Activated CD4-positive, alpha-beta memory T cell treated with anti-CD3 and anti-CD28 coated beads, Interleukin-2, amount 10 ng/mL, durations not matched to agents 7 days and 5 days (primary cell): ENCODE results near the gene CDH4. TPM values are rescaled to one million over a fixed set of nuclear protein-coding genes. Genes with fewer than 3 reads are reported as not detected.

ENCODE experiments used
- CTCF ChIA-PET: fragments of 350-600 bp; sonication (Branson Sonifier 250); formaldehyde crosslinking; loops from one replicate; lab custom pipeline; 2021; ENCODE audit warnings: antibody characterized with exemption, inconsistent platforms; lab: Charles Lee
- POLR2A ChIA-PET: fragments of 350-600 bp; sonication (Branson Sonifier 250); formaldehyde crosslinking; loops from one replicate; lab custom pipeline; 2021; ENCODE audit warnings: antibody characterized with exemption; lab: Charles Lee
- DNase-seq: peaks from one replicate; pipeline ENCODE4 v3.0.0-alpha.2; 2020
- H3K27ac Mint-ChIP-seq: one replicate; pipeline ENCODE4 v1.8.0; 2021; ENCODE audit warnings: mild to moderate bottlenecking, mixed read lengths
- H3K27me3 Mint-ChIP-seq: one replicate; pipeline ENCODE4 v1.8.0; 2021; ENCODE audit warnings: mixed read lengths
- H3K36me3 Mint-ChIP-seq: one replicate; pipeline ENCODE4 v1.8.0; 2021; ENCODE audit warnings: low read depth, mixed read lengths
- H3K4me1 Mint-ChIP-seq: one replicate; pipeline ENCODE4 v1.8.0; 2021; ENCODE audit warnings: mixed read lengths
- H3K4me3 Mint-ChIP-seq: one replicate; pipeline ENCODE4 v1.8.0; 2021; ENCODE audit warnings: mild to moderate bottlenecking, mixed read lengths
- H3K9me3 Mint-ChIP-seq: one replicate; pipeline ENCODE4 v1.8.0; 2021; ENCODE audit warnings: mixed read lengths
- total RNA-seq, 2 experiments: library from RNA; stranded (reverse); gene quantifications; one replicate each; pipeline ENCODE4 v1.2.3, GENCODE V29; 2021

The CDH4 gene
- total RNA-seq, 2 experiments from 2014 or later: 0.15 to 0.20 TPM

DNA sequence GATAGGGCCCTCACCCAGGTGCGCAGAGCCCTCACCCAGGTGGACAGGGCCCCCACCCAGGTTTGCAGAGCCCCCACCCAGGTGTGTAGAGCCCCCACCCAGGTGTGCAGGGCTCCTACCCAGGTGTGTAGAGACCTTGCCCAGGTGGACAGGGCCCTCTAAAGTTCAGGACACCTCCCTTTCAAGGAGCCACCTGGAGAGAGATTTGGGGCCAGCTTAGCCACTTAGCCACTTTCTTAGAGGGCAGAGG, 533.4 kb downstream of the CDH4 start:
- Mint-ChIP-seq H3K27me3 (no peaks in the 10 kb centered on the region), H3K4me1 (no peaks in the 10 kb centered on the region), H3K36me3 (no peaks in the 10 kb centered on the region), H3K9me3 (no peaks in the 10 kb centered on the region), H3K4me3 (no peak overlapping the region), H3K27ac (no peak overlapping the region)
- DNase-seq: no peak
- ChIA-PET POLR2A (no interaction called here), CTCF (no interaction called here)

DNA sequence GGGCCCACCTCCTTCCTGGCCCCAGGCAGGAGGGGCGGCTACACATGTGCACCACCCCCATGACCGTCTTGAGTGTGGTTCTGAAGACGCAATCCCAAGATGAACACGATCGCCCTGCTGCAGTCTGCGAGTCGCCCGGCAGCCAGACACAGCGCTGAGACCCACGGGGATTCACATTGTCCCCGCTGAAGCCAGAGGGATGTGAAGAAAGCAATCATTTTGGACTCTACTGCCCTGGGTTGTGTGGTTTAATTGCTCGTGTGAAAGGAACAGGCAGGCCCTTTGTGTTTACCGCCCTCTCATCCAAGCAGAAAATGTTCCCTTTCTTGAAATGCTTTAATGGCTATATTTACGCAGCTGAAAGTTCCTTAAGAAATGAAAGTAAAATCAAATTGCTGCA, 534.2 kb downstream of the CDH4 start:
- no peaks in the 10 kb centered on the region for H3K4me1 Mint-ChIP-seq
- ChIA-PET POLR2A (no interaction called here), CTCF (no interaction called here)
- no peaks in the 10 kb centered on the region for H3K27me3 Mint-ChIP-seq
- H3K27ac Mint-ChIP-seq: no peak overlapping the region
- H3K9me3 Mint-ChIP-seq: no peaks in the 10 kb centered on the region
- no peaks in the 10 kb centered on the region for H3K36me3 Mint-ChIP-seq
- DNase-seq: no peak
- H3K4me3 Mint-ChIP-seq: no peak overlapping the region

DNA sequence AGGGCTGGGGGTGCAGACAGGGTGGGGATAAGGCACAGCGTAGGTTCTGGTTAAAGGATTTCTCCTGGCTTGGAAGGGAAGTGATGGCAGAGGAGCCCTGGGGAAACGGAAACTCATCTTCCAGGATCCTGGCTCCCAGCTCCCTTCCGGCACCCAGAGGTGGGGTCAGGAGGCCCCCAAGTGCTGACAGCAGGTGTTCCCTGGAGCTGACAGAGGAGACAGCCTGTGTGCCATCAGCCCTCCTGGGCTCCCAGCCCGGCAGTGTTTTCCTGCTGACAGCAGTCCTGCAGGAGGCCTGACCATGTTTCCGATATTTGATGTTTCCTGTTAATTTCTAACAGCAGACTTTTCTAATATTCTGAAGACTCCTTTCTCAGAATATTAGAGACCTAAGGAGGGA, 536.3 kb downstream of the CDH4 start:
- Mint-ChIP-seq H3K4me3 (no peak overlapping the region), H3K27me3 (no peaks in the 10 kb centered on the region), H3K4me1 (no peaks in the 10 kb centered on the region), H3K36me3 (no peaks in the 10 kb centered on the region), H3K9me3 (peaks cover 4% of the 10 kb centered on the region), H3K27ac (no peak overlapping the region)
- no peak for DNase-seq
- POLR2A ChIA-PET: no interaction called here
- CTCF ChIA-PET: no interaction called here

DNA sequence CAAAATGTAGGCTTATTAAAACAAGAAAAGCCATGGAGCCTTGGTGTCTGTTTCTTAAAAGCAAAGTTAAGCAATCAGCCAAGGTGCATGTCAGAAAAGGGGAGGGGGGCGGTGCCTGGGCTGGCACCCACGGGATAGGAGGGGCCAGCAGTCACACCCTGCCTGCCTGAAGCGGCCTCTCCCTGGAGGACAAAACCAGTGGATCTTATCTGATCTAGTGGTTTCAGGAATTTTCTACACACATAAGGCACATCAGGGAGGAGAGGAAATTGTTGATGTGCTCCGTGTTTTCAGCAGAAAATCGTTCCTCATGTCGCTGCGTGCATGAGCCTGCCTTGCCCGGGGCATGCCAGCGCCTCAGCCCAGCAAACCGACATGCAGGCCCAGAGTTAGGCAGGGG, 537.3 kb downstream of the CDH4 start:
- no peaks in the 10 kb centered on the region for H3K36me3 Mint-ChIP-seq
- H3K27ac Mint-ChIP-seq: no peak overlapping the region
- DNase-seq: no peak
- H3K4me1 Mint-ChIP-seq: no peaks in the 10 kb centered on the region
- CTCF ChIA-PET: no interaction called here
- POLR2A ChIA-PET: interaction anchor here (0.8 kb wide), 1 partner anchor 9 kb away, joined by 3 read pairs; no protein-coding TSS in a partner anchor
- no peak overlapping the region for H3K4me3 Mint-ChIP-seq
- no peaks in the 10 kb centered on the region for H3K27me3 Mint-ChIP-seq
- peaks cover 4% of the 10 kb centered on the region for H3K9me3 Mint-ChIP-seq

DNA sequence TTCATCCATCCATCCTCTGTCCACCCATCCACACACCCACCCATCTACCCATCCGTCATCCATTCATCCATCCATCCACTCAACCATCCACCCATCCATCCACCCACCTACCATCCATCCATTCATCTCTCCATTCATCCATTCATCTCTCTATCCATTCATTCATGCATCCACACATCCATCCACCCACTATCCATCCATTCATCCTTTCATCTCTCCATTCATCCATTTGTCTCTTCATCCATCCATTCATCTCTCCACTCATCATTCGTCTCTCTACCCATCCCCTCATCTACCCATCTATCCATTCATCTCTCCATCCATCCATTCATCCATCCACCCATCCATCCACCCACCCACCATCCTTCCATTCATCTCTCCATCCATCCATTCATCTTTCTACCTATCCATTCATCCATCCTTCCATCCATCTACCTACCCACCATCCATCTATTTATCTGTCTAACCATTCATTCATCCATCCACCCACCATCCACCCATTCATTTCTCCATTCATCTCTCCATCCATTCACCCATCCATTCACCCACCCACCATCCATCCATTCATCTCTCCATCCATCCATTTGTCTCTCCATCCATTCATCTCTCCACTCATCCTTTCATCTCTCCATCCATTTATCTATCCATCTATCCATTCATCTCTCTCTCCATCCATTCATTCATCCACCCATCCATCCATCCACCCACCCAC, 538.2 kb downstream of the CDH4 start:
- Mint-ChIP-seq H3K27me3 (no peaks in the 10 kb centered on the region), H3K27ac (no peak overlapping the region), H3K9me3 (peaks cover 4% of the 10 kb centered on the region), H3K4me3 (no peak overlapping the region), H3K4me1 (no peaks in the 10 kb centered on the region), H3K36me3 (no peaks in the 10 kb centered on the region)
- POLR2A ChIA-PET: no interaction called here
- CTCF ChIA-PET: no interaction called here
- DNase-seq: no peak

DNA sequence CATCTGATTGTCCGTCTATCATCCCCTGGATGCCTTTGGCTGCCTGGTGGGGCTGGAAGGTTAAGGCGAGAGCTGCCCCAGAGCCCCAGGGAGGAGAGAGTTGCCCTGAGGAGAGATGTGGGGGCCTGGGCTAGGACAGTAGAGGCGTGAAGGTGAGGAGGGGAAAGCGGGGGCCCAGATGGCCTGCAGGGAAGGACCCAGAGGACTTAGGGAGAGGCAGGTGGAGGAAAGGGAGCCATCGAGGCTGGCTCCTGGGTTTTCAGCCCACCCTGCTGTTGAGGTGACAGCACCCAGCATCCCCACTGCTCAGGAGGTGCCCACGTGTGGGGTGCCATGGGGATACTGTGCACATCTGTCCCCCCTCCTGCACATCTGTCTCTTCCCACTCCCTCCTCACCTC, 539.9 kb downstream of the CDH4 start:
- CTCF ChIA-PET: no interaction called here
- H3K27me3 Mint-ChIP-seq: no peaks in the 10 kb centered on the region
- no peaks in the 10 kb centered on the region for H3K36me3 Mint-ChIP-seq
- H3K4me3 Mint-ChIP-seq: no peak overlapping the region
- no peak for DNase-seq
- H3K27ac Mint-ChIP-seq: no peak overlapping the region
- H3K9me3 Mint-ChIP-seq: peaks cover 4% of the 10 kb centered on the region
- POLR2A ChIA-PET: no interaction called here
- H3K4me1 Mint-ChIP-seq: no peaks in the 10 kb centered on the region

DNA sequence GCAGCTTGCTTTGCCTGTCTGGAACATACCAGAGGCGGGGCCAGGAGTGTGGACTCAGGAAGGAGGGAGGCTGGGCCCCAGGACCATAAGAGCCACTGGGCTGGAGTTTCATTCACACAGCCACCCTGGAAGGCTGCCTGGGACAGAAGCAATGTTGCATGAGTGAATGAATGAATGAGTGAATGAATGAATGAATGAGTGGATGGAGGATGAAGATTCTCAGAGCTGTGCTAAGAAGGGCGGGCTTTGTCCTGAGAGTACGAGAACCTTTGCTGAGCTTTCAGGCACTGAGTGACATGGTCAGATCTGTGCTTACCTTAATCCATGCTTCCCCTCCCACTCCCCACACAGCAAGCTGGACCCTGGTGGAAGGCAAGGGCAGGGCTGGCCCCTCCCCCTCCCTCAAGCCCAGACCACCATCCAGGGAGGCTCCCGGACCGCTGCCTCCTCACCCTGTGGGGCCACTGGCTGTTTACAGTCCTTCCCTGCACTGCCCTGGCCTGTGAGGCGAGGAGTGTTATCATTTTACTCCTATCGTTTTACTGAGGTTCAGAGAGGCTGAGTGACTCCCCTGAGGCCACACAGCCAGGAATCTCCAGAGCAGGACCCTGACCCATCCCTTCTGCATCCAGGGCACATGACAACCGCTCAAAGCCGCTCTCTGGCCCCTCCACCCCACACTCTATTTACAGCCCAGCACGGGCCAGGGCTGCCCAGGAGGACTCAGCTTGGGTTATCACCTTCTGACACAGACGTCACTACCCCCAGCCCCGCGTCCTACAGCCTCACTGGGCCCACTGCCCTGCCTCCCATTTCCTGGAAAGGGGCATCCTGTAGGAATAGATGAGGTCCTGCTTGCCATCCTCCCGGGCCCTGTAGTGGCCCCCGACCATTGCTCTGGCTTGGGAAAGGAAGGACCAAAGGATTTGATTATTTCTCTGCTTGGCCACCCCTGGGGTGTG, 543.9 kb downstream of the CDH4 start:
- no peaks in the 10 kb centered on the region for H3K4me1 Mint-ChIP-seq
- no peaks in the 10 kb centered on the region for H3K27me3 Mint-ChIP-seq
- CTCF ChIA-PET: no interaction called here
- no peaks in the 10 kb centered on the region for H3K36me3 Mint-ChIP-seq
- POLR2A ChIA-PET: no interaction called here
- H3K27ac Mint-ChIP-seq: no peak overlapping the region
- DNase-seq: no peak
- H3K9me3 Mint-ChIP-seq: peaks cover 4% of the 10 kb centered on the region
- H3K4me3 Mint-ChIP-seq: no peak overlapping the region

DNA sequence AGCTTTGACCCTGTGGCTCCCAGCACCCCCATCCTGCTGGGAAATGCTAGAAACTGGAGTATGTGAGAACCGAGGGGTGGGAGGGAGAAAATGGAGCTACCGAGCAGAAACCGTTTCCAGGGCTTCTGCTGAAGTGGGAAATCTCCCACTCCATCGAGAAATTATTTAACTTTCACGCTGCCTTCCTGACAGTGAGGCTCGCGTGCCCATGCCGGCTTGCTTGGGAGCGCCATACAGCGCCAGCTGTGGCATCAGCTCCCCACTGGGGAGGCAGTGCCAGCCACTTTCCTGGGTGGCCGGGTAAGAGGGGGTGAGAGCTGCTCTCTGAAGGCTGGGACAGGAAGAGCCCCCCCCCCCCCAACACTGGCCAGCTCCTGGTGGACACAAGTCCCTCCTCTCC, 544.7 kb downstream of the CDH4 start:
- Mint-ChIP-seq H3K27me3 (no peaks in the 10 kb centered on the region), H3K27ac (no peak overlapping the region), H3K9me3 (peaks cover 3% of the 10 kb centered on the region), H3K36me3 (no peaks in the 10 kb centered on the region), H3K4me3 (no peak overlapping the region), H3K4me1 (no peaks in the 10 kb centered on the region)
- DNase-seq: no peak
- ChIA-PET CTCF (no interaction called here), POLR2A (no interaction called here)

DNA sequence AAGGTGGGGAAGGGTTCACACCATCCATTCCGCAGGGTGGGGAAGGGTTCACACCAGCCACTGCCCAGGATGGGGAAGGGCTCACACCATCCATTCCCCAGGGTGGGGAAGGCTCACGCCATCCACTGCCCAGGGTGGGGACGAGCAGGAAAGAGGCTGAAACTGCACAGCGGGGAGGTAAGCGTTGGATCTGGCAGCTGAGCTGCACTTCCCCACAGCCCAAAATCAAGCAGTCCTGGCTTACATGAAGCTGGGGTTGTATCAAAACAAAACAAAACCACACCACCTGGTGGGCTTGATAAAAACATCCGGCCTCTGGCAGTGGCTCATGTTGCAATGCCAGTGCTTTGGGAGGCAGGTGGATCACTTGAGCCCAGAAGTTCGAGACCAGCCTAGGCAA, 545.1 kb downstream of the CDH4 start:
- Mint-ChIP-seq H3K4me3 (no peak overlapping the region), H3K27ac (no peak overlapping the region), H3K36me3 (no peaks in the 10 kb centered on the region), H3K9me3 (no peaks in the 10 kb centered on the region), H3K27me3 (no peaks in the 10 kb centered on the region), H3K4me1 (no peaks in the 10 kb centered on the region)
- no peak for DNase-seq
- ChIA-PET POLR2A (no interaction called here), CTCF (no interaction called here)

DNA sequence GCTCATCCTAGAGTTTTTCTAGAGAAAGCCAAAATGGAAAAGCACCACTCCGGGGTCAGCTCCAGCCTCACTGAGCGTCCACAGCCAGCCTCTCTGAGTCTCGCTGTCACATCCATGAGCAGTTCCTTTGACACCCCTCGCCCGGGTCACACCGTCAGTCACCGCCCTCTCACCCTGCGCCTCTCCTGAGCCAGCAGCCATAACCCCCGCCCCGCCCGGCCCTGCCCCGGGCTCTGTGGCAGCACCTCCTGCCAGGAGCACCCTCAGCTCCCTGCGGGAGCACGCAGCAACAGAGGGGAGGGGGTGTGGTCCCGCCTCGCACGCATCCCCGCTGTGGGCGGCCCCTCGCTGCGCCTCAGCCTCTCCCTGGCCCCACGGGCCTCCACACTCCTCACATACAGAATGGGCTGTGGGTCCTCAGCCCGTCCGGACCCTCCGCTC, 545.9 kb downstream of the CDH4 start:
- Mint-ChIP-seq H3K4me1 (no peaks in the 10 kb centered on the region), H3K27ac (no peak overlapping the region)
- CTCF ChIA-PET: no interaction called here

DNA sequence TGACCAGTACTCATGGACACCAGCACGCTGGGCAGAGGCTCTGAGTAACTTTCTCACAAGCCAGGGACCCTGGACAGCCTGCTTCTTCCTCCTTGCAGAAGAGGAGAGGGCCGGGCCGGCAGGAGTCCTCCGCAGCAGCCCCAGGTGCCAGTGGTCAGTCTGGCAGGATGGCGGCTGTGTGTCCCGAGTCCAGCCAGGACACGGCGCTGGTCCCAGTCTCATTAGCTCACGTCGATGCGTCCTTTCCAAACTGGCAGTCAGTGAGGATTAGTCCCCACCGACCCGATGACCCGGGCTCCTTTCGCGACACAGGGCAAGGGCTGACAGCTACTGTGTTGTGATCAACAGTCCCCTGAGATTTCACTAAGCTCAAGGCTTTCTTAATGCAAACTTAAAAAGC, 546.6 kb downstream of the CDH4 start:
- POLR2A ChIA-PET: no interaction called here
- Mint-ChIP-seq H3K4me1 (no peaks in the 10 kb centered on the region), H3K27ac (no peak overlapping the region), H3K36me3 (no peaks in the 10 kb centered on the region), H3K4me3 (no peak overlapping the region), H3K27me3 (no peaks in the 10 kb centered on the region), H3K9me3 (no peaks in the 10 kb centered on the region)
- no peak for DNase-seq
- CTCF ChIA-PET: no interaction called here

More for the DNA sequence above, 545.9 kb downstream of the CDH4 start:
- H3K4me3 Mint-ChIP-seq: no peak overlapping the region
- POLR2A ChIA-PET: no interaction called here
- H3K36me3 Mint-ChIP-seq: no peaks in the 10 kb centered on the region
- H3K9me3 Mint-ChIP-seq: no peaks in the 10 kb centered on the region
- H3K27me3 Mint-ChIP-seq: no peaks in the 10 kb centered on the region
- DNase-seq: no peak

DNA sequence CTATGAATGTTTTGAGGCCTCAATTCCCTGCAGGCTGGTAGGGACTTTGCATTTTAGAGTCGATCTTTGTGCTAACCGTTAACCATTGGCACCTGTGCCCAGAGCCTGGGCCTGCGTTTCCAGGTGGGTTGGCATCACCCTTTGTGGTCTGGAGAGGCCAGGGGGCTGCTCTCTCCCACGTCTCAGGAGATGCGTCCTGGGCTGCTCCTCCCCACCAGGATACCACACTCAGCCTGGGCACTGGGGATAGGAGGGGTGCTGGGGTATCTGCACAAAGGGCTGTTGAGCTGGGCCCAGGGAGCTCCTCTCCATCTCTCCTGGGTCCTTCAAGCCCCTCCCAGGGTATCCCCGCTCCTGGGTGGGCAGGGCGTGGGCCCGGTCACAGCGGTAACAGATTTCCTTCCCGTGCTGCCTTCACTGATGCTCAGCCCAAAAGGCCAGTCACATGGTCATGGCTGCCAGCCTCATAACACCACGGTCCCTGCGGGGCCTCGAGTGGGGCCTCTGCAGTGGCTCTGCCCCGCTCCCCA, 547.4 kb downstream of the CDH4 start:
- POLR2A ChIA-PET: no interaction called here
- no peak for DNase-seq
- no peaks in the 10 kb centered on the region for H3K27me3 Mint-ChIP-seq
- H3K4me3 Mint-ChIP-seq: no peak overlapping the region
- H3K4me1 Mint-ChIP-seq: no peaks in the 10 kb centered on the region
- H3K27ac Mint-ChIP-seq: no peak overlapping the region
- CTCF ChIA-PET: no interaction called here
- H3K9me3 Mint-ChIP-seq: no peaks in the 10 kb centered on the region
- H3K36me3 Mint-ChIP-seq: no peaks in the 10 kb centered on the region

DNA sequence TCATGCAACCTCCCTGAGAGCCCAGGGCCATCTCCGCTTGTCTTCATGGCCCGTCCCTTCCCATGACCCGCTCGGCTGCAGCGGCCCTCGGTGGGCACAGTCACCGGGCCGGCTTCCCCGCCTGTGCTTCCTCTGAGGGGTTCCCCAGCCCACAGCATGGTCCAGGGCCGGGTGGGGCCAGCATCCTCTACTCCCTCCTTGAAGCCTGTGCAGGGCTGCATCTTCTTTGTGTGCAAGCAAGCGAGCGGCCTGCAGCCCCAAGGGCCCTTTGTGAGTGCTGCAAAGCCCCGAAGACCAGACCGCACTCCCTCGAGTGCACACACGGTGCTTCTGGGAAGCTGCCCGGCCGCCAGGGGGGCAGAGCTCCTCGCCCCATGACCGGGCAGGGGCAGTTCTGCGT, 547.9 kb downstream of the CDH4 start:
- Mint-ChIP-seq H3K27ac (no peak overlapping the region), H3K4me1 (no peaks in the 10 kb centered on the region), H3K9me3 (no peaks in the 10 kb centered on the region), H3K36me3 (no peaks in the 10 kb centered on the region), H3K4me3 (no peak overlapping the region), H3K27me3 (no peaks in the 10 kb centered on the region)
- ChIA-PET POLR2A (no interaction called here), CTCF (no interaction called here)
- no peak for DNase-seq
